Breast epithelium (tissue), 4 donors: ENCODE measurements around the gene CAVIN3. TPM values are rescaled to one million over a fixed set of nuclear protein-coding genes. Genes with fewer than 3 reads are reported as not detected.

Experiments
- DNase-seq, 2 donors: peaks; one replicate each; pipeline ENCODE4 v3.0.0-alpha.2; 2019; ENCODE audit warnings: low spot score in 2 of 2
- H3K27ac ChIP-seq, 2 donors: fragments of 200-600 bp; sonication (generic) in 1 of 2; one replicate each; pipeline ENCODE4 v1.5.1; 2016 to 2019; ENCODE audit warnings: mild to moderate bottlenecking in 1 of 2
- H3K27me3 ChIP-seq, 2 donors: fragments of 200-600 bp; sonication (generic) in 1 of 2; one replicate each; pipeline versions ENCODE4 v1.5.1 to v1.6.0; 2017 to 2019; ENCODE audit warnings: control low read depth in 1 of 2, mild to moderate bottlenecking in 1 of 2
- H3K36me3 ChIP-seq: fragments of 200-600 bp; one replicate; pipeline ENCODE4 v1.5.1; 2019
- H3K4me1 ChIP-seq, 2 donors: fragments of 200-600 bp; sonication (generic); one replicate each; pipeline ENCODE4 v1.5.1; 2016 to 2019; ENCODE audit warnings: control low read depth in 1 of 2
- H3K4me3 ChIP-seq, 3 donors: fragments of 200-600 bp; sonication (generic); 1 replicate in 2 of 3; 2 replicates in 1 of 3; pipeline ENCODE4 v1.5.1; 2016 to 2019; ENCODE audit warnings: mild to moderate bottlenecking in 3 of 3, moderate library complexity in 2 of 3
- H3K9me3 ChIP-seq, 2 donors: fragments of 200-600 bp; sonication (generic) in 1 of 2; one replicate each; pipeline ENCODE4 v1.5.1; 2016 to 2019; ENCODE audit warnings: control low read depth in 1 of 2
- CTCF ChIP-seq, 3 donors: fragments of 450-650 bp; IDR thresholded peaks; one replicate each; pipeline ENCODE4 v1.5.1; 2016 to 2017; ENCODE audit warnings: antibody characterized with exemption in 3 of 3, mild to moderate bottlenecking in 3 of 3, moderate library complexity in 3 of 3
- POLR2A ChIP-seq: fragments of 450-650 bp; IDR thresholded peaks from one replicate; pipeline ENCODE4 v1.6.1; 2016; ENCODE audit warnings: antibody characterized with exemption, mild to moderate bottlenecking, moderate library complexity
- POLR2AphosphoS5 ChIP-seq, 3 donors: sonication (generic); formaldehyde crosslinking; IDR thresholded peaks; one replicate each; pipeline ENCODE4 v1.6.1; 2017; ENCODE audit warnings: antibody characterized with exemption in 3 of 3
- intact Hi-C: fragments of 100-400 bp; cut with DNase I; formaldehyde crosslinking; loops from one replicate; pipeline ENCODE4 v1.15.1; 2023; ENCODE audit warnings: low total_unique reads
- total RNA-seq, 3 donors: library from RNA; depleted of rRNA; stranded (reverse); fragments of >200 nt; gene quantifications; one replicate each; pipeline ENCODE4 v1.1.0, GENCODE V29; 2016

CAVIN3 gene
- total RNA-seq: 100 to 1,000 TPM in 1 of 3 donors, 10 to 100 TPM in 2; 53.1 to 130 (median 78.3) TPM

GRCh38 chr11:6320411-6321155 is at the start of gene CAVIN3:
Gene CAVIN3, minus strand, starts transcription at chr11:6320501. Its CDS starts 25 bp downstream, at chr11:6320476.
- Histone ChIP-seq H3K27me3 (no peaks in the 10 kb centered on the region), H3K4me1 (peaks cover 0 to 2% of the 10 kb centered on the region in 2 donors), H3K9me3 (no peaks in the 10 kb centered on the region), H3K27ac (peak within 1 kb of the TSS; percentile 91 to 94), H3K36me3 (no peaks in the 10 kb centered on the region), H3K4me3 (peak within 1 kb of the TSS; percentile 60 to 71 (median 65))
- TF ChIP-seq POLR2AphosphoS5 (IDR thresholded peaks at IDR 0.05): peak in 1 of 3 donors; percentile 5
- TF ChIP-seq CTCF (IDR thresholded peaks at IDR 0.05): no peak
- DNase-seq: peak; percentile 69 to 71
- intact Hi-C loops: no loop called here

- Histone ChIP-seq H3K9me3 (no peaks in the 10 kb centered on the region), H3K27ac (no peak overlapping the region), H3K4me1 (no peaks in the 10 kb centered on the region), H3K4me3 (no peak overlapping the region), H3K27me3 (no peaks in the 10 kb centered on the region), H3K36me3 (no peaks in the 10 kb centered on the region)
- no peak for TF ChIP-seq POLR2AphosphoS5 (IDR thresholded peaks at IDR 0.05)
- no peak for TF ChIP-seq CTCF (IDR thresholded peaks at IDR 0.05)
- no peak for TF ChIP-seq POLR2A
- intact Hi-C loops: no loop called here
- DNase-seq: no peak
Observed at GRCh38 chr11:6365659-6366058, 45.4 kb upstream of the CAVIN3 start.

GRCh38 chr11:6362873-6363678 is 42.8 kb upstream of the CAVIN3 start:
- H3K36me3 ChIP-seq: no peaks in the 10 kb centered on the region
- H3K4me1 ChIP-seq: no peaks in the 10 kb centered on the region
- no peaks in the 10 kb centered on the region for H3K27me3 ChIP-seq
- peak; percentile 65 to 73 for DNase-seq
- no peaks in the 10 kb centered on the region for H3K9me3 ChIP-seq
- no peak overlapping the region for H3K4me3 ChIP-seq
- intact Hi-C loops: no loop called here
- no peak overlapping the region for H3K27ac ChIP-seq
- TF ChIP-seq CTCF (IDR thresholded peaks at IDR 0.05) (peak; percentile 29 to 70 (median 46)), POLR2A (no peak), POLR2AphosphoS5 (IDR thresholded peaks at IDR 0.05) (no peak)

- DNase-seq: no peak
- Histone ChIP-seq H3K36me3 (no peaks in the 10 kb centered on the region), H3K9me3 (no peaks in the 10 kb centered on the region), H3K27me3 (no peaks in the 10 kb centered on the region), H3K27ac (no peak overlapping the region), H3K4me3 (no peak overlapping the region), H3K4me1 (no peaks in the 10 kb centered on the region)
- intact Hi-C loops: no loop called here
- TF ChIP-seq POLR2A: no peak
Observed at GRCh38 chr11:6362185-6362872, 42.0 kb upstream of the CAVIN3 start.

GRCh38 chr11:6360183-6360582 is 39.9 kb upstream of the CAVIN3 start:
- Histone ChIP-seq H3K36me3 (no peaks in the 10 kb centered on the region), H3K9me3 (no peaks in the 10 kb centered on the region), H3K4me3 (no peak overlapping the region), H3K27ac (no peak overlapping the region), H3K27me3 (no peaks in the 10 kb centered on the region), H3K4me1 (no peaks in the 10 kb centered on the region)
- intact Hi-C loops: no loop called here
- no peak for DNase-seq
- TF ChIP-seq POLR2AphosphoS5 (IDR thresholded peaks at IDR 0.05) (no peak), CTCF (IDR thresholded peaks at IDR 0.05) (no peak), POLR2A (no peak)
